H1 (cell line): ENCODE results near the gene DENND10. TPM values are rescaled to one million over a fixed set of nuclear protein-coding genes. Genes with fewer than 3 reads are reported as not detected.

Experiments used
- CHD7 ChIP-seq: fragments of 300-600 bp; sonication (generic); IDR thresholded peaks from 2 replicates; pipeline ENCODE4 v1.7.1; 2012; ENCODE audit warnings: low read length, moderate library complexity, mild to moderate bottlenecking, inconsistent platforms; ENCODE audit not compliant: insufficient replicate concordance
- SP1 ChIP-seq: IDR thresholded peaks from 2 replicates; pipeline ENCODE4 v1.6.1; 2011; ENCODE audit warnings: low read depth, low read length
- polyA plus RNA-seq, 7 experiments: library from polyadenylated mRNA; depleted of rRNA in 3 of 7; stranded (reverse) in 5 of 7; unstranded in 2 of 7; fragments of >200 nt in 5 of 7; fragments of 200-250 nt in 2 of 7; gene quantifications; 1 replicate in 5 of 7; 2 replicates in 1 of 7; 4 replicates in 1 of 7; pipeline versions ENCODE4 v1.2.1 to v1.2.3, GENCODE V29; 2011 to 2013; ENCODE audit warnings: missing spikeins in 2 of 7, mixed read lengths in 2 of 7
- total RNA-seq: library from RNA; stranded (reverse); fragmentation: NEBNext Ultra II Directional; extraction: Animal tissue kit (Norgen Biotek cat#: 25700); gene quantifications from 2 replicates; pipeline ENCODE4 v1.2.1, GENCODE V29; 2021

Gene DENND10
- total and polyA plus RNA-seq, 2 of the 8 experiments (the other 6 are each of a cell fraction or from before 2014, with no cell fraction given), result 49.3 to 64.4 TPM

GRCh38 chr10:119090026-119090795, 13.7 kb upstream of the DENND10 start (continued):
- no peak for TF ChIP-seq CHD7
- TF ChIP-seq SP1, result no peak
